ENCODE data around the gene KHSRP. TPM values are rescaled to one million over a fixed set of nuclear protein-coding genes. Genes with fewer than 3 reads are reported as not detected.

Gene KHSRP
- total and polyA plus RNA-seq, 2 of the 4 experiments (the other 2 are of a cell fraction): 31.9 to 93.7 TPM

DNA sequence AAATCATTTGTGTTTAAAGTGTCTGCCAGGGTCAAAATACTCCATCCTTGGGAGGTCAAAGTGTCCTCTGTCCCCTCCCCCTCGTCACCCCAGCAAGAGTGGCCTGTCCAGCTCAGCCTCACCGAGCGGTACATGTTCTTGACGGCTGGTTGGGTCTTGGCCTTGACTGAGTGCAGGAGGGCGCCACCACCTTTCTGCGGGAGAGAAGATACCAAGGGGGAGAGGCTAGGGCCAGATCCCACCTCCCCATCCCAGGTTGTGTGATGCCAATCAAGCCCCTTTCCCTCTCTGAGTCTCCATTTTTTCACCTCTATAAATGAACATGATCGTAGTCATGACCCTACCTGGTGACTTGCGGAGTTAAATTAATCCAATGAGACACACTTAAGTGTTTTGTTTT, 45.6 kb upstream of the KHSRP start:
- Histone ChIP-seq H2BK15ac (ENCODE audit: low read depth, low read length) (no peak overlapping the region), H3K9me3 (ENCODE audit: control insufficient read depth, insufficient read depth, low read length) (no peaks in the 10 kb centered on the region), H3K4me3 (ENCODE audit: insufficient read depth, low read depth, low read length) (no peak overlapping the region), H4K8ac (ENCODE audit: low read depth in 2 of 2, low read length in 2 of 2) (no peak overlapping the region), H3K79me1 (ENCODE audit: low read depth in 1 of 2, low read length in 2 of 2) (no peaks in the 10 kb centered on the region), H3K9ac (ENCODE audit: low read depth, low read length) (no peak overlapping the region), H4K5ac (ENCODE audit: low read depth, low read length) (no peak overlapping the region), H3K18ac (ENCODE audit: low read depth, low read length) (no peak overlapping the region), H4K91ac (ENCODE audit: insufficient read depth, low read depth, low read length) (no peak overlapping the region), H3K4me2 (ENCODE audit: low read depth, low read length) (no peak overlapping the region), H3K36me3 (ENCODE audit: control insufficient read depth, insufficient read depth, low read length) (no peaks in the 10 kb centered on the region), H2BK20ac (ENCODE audit: low read depth, low read length) (no peak overlapping the region), H3K9me1 (ENCODE audit: insufficient read depth, low read length) (no peaks in the 10 kb centered on the region), H3K27ac (ENCODE audit: insufficient read depth, low read length) (no peak overlapping the region), H3K4ac (ENCODE audit: low read depth, low read length) (no peak overlapping the region), H2AFZ (replicated peaks; ENCODE audit: low read length, poor library complexity) (no peak overlapping the region), H2BK5ac (ENCODE audit: low read depth, low read length, poor library complexity, severe bottlenecking) (no peak overlapping the region), H2BK120ac (ENCODE audit: low read depth, low read length) (no peak overlapping the region), H3K14ac (replicated peaks; ENCODE audit: low read depth, low read length) (no peak overlapping the region), H4K20me1 (ENCODE audit: insufficient read depth, low read length) (no peaks in the 10 kb centered on the region), H3K27me3 (ENCODE audit: control insufficient read depth, insufficient read depth, low read length) (peaks cover 16% of the 10 kb centered on the region), H2AK5ac (ENCODE audit: low read depth, low read length) (no peak overlapping the region), H3K4me1 (ENCODE audit: control insufficient read depth, insufficient read depth, low read length) (no peaks in the 10 kb centered on the region), H2AK9ac (replicated peaks; ENCODE audit: low read depth, low read length, poor library complexity) (no peak overlapping the region), H3K23ac (ENCODE audit: low read depth, low read length) (no peak overlapping the region), H3K56ac (ENCODE audit: extremely low read depth, insufficient read depth, low read length) (no peak overlapping the region)
- in situ Hi-C loops (cut with MboI; ENCODE audit: low sequenced_read_pairs) (no loop called here), intact Hi-C loops (cut with micrococcal nuclease) (no loop called here), dilution Hi-C loops (cut with HindIII; ENCODE audit: low sequenced_read_pairs, unreplicated experiment) (no loop called here)
- no peak for ATAC-seq (ENCODE audit: low read depth)
- CTCF ChIA-PET: no interaction called here
- no peak for TF ChIP-seq FOS (IDR thresholded peaks at IDR 0.05; ENCODE audit: low read depth, low read length)
- TF ChIP-seq, protein P1, sequence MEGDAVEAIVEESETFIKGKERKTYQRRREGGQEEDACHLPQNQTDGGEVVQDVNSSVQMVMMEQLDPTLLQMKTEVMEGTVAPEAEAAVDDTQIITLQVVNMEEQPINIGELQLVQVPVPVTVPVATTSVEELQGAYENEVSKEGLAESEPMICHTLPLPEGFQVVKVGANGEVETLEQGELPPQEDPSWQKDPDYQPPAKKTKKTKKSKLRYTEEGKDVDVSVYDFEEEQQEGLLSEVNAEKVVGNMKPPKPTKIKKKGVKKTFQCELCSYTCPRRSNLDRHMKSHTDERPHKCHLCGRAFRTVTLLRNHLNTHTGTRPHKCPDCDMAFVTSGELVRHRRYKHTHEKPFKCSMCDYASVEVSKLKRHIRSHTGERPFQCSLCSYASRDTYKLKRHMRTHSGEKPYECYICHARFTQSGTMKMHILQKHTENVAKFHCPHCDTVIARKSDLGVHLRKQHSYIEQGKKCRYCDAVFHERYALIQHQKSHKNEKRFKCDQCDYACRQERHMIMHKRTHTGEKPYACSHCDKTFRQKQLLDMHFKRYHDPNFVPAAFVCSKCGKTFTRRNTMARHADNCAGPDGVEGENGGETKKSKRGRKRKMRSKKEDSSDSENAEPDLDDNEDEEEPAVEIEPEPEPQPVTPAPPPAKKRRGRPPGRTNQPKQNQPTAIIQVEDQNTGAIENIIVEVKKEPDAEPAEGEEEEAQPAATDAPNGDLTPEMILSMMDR (conservative IDR thresholded peaks at IDR 0.05; ENCODE audit: low read depth, low read length): no peak
- TF ChIP-seq RAD21 (IDR thresholded peaks at IDR 0.05; ENCODE audit: low read length): no peak
- no peak for TF ChIP-seq RCOR1 (IDR thresholded peaks at IDR 0.05; ENCODE audit: insufficient replicate concordance, low read length)
- TF ChIP-seq SMC3 (IDR thresholded peaks at IDR 0.05; ENCODE audit: low read depth, low read length): no peak
- TF ChIP-seq NFE2L2 (IDR thresholded peaks at IDR 0.05; ENCODE audit: low read depth, low read length): no peak
- POLR2A ChIA-PET (ENCODE audit: unreplicated experiment): interaction anchor here (0.7 kb wide), 1 partner anchor 507 kb away, joined by 11 read pairs; no protein-coding TSS in a partner anchor
- no TSS peak for BruUV-seq (replicated peaks)
- WGBS, 2 experiments (ENCODE audit: extremely low coverage in 2 of 2, insufficient read length in 1 of 2): no CpG with 5 or more reads among the region's 8 CpGs
- no peak for DNase-seq

Measured in IMR-90 (cell line).